Activated T-helper 1 cell treated with anti-CD3 and anti-CD28 coated beads, Interleukin-12 subunit alpha, Interleukin-12 subunit beta, Interleukin-2, Interleukin-4 antibody, amounts not matched to agents 30 ng/mL and 10 ng/mL and 1 ng/mL, durations not matched to agents 14 hours and 24 hours and 36 hours (primary cell): ENCODE data around the gene KCNG3. TPM values are rescaled to one million over a fixed set of nuclear protein-coding genes. Genes with fewer than 3 reads are reported as not detected.

ENCODE experiments used
- DNase-seq: peaks from one replicate; pipeline ENCODE4 v3.0.0; 2021; ENCODE audit warnings: low spot score
- H3K27ac Mint-ChIP-seq: one replicate; pipeline ENCODE4 v1.8.0; 2021; ENCODE audit warnings: mild to moderate bottlenecking, mixed read lengths
- H3K27me3 Mint-ChIP-seq: one replicate; pipeline ENCODE4 v1.8.0; 2022; ENCODE audit warnings: mild to moderate bottlenecking, moderate library complexity, mixed read lengths; ENCODE audit not compliant: insufficient read depth
- H3K36me3 Mint-ChIP-seq: one replicate; pipeline ENCODE4 v1.8.0; 2021; ENCODE audit warnings: low read depth, mixed read lengths
- H3K4me1 Mint-ChIP-seq: one replicate; pipeline ENCODE4 v1.8.0; 2021; ENCODE audit warnings: low read depth, mixed read lengths
- H3K4me3 Mint-ChIP-seq: one replicate; pipeline ENCODE4 v1.8.0; 2021; ENCODE audit warnings: mild to moderate bottlenecking, moderate library complexity, mixed read lengths
- H3K9me3 Mint-ChIP-seq: one replicate; pipeline ENCODE4 v1.8.0; 2021; ENCODE audit warnings: mixed read lengths
- intact Hi-C: fragments of 100-400 bp; cut with micrococcal nuclease; formaldehyde crosslinking; loops from one replicate; pipeline ENCODE4 v1.15.1; 2024
- total RNA-seq: library from RNA; stranded (reverse); gene quantifications from 2 replicates; pipeline ENCODE4 v1.2.3, GENCODE V29; 2022

The KCNG3 gene
- total RNA-seq, 1 donor from 2014 or later = 0.10 TPM

- DNase-seq = no peak
- Mint-ChIP-seq H3K27me3 (no peaks in the 10 kb centered on the region), H3K9me3 (no peaks in the 10 kb centered on the region), H3K4me1 (peaks cover 4% of the 10 kb centered on the region), H3K4me3 (no peak overlapping the region), H3K27ac (no peak overlapping the region), H3K36me3 (no peaks in the 10 kb centered on the region)
- intact Hi-C loops = no loop called here
These were observed 10.8 kb upstream of the KCNG3 start for GRCh38 chr2:42504364-42505230.

- DNase-seq = no peak
- Mint-ChIP-seq H3K27ac (no peak overlapping the region), H3K36me3 (no peaks in the 10 kb centered on the region), H3K9me3 (no peaks in the 10 kb centered on the region), H3K4me3 (no peak overlapping the region), H3K27me3 (no peaks in the 10 kb centered on the region), H3K4me1 (peaks cover 4% of the 10 kb centered on the region)
- intact Hi-C loops = no loop called here
These were observed 9.5 kb upstream of the KCNG3 start for GRCh38 chr2:42503291-42503690.

GRCh38 chr2:42498497-42498896 is 4.7 kb upstream of the KCNG3 start:
- no peak overlapping the region for H3K4me3 Mint-ChIP-seq
- no peaks in the 10 kb centered on the region for H3K9me3 Mint-ChIP-seq
- intact Hi-C loops = no loop called here
- H3K4me1 Mint-ChIP-seq = peaks cover 9% of the 10 kb centered on the region
- no peak for DNase-seq
- no peak overlapping the region for H3K27ac Mint-ChIP-seq
- no peaks in the 10 kb centered on the region for H3K36me3 Mint-ChIP-seq
- peaks cover 18% of the 10 kb centered on the region for H3K27me3 Mint-ChIP-seq

- intact Hi-C loops = loop anchor here (1.0 to 2.0 kb wide), 3 partner anchors 73 to 315 kb away; partner anchors contain the start of gene MTA3
- Mint-ChIP-seq H3K9me3 (no peaks in the 10 kb centered on the region), H3K27ac (no peak overlapping the region), H3K4me3 (no peak overlapping the region), H3K36me3 (peaks cover 2% of the 10 kb centered on the region), H3K27me3 (peaks cover 33% of the 10 kb centered on the region), H3K4me1 (peaks cover 9% of the 10 kb centered on the region)
- DNase-seq = no peak
These were observed 1.8 kb upstream of the KCNG3 start for GRCh38 chr2:42495611-42496010.

- Mint-ChIP-seq H3K9me3 (no peaks in the 10 kb centered on the region), H3K27me3 (peaks cover 35% of the 10 kb centered on the region), H3K27ac (no peak overlapping the region), H3K4me1 (peaks cover 9% of the 10 kb centered on the region), H3K4me3 (peak overlapping the region; percentile 89), H3K36me3 (peaks cover 2% of the 10 kb centered on the region)
- intact Hi-C loops = loop anchor here (1.0 to 2.0 kb wide), 3 partner anchors 74 to 315 kb away; partner anchors contain the start of gene MTA3
- no peak for DNase-seq
These were observed 1.4 kb upstream of the KCNG3 start for GRCh38 chr2:42495234-42495581.

- peak overlapping the region; percentile 82 for H3K27ac Mint-ChIP-seq
- H3K27me3 Mint-ChIP-seq = peaks cover 40% of the 10 kb centered on the region
- peaks cover 2% of the 10 kb centered on the region for H3K36me3 Mint-ChIP-seq
- intact Hi-C loops = loop anchor here (1.0 to 5.0 kb wide), 7 partner anchors 72 to 397 kb away; partner anchors contain the start of genes COX7A2L, HAAO and MTA3
- no peaks in the 10 kb centered on the region for H3K9me3 Mint-ChIP-seq
- peaks cover 9% of the 10 kb centered on the region for H3K4me1 Mint-ChIP-seq
- peak overlapping the region; percentile 89 for H3K4me3 Mint-ChIP-seq
- peak; percentile 57 for DNase-seq
These were observed 812 bp upstream of the KCNG3 start for GRCh38 chr2:42494355-42495233.

GRCh38 chr2:42492691-42493467 is 903 bp downstream of the KCNG3 start:
- intact Hi-C loops = loop anchor here (5.0 kb wide), 3 partner anchors 71 to 396 kb away; partner anchors contain the start of gene HAAO
- peak; percentile 24 for DNase-seq
- H3K9me3 Mint-ChIP-seq = no peaks in the 10 kb centered on the region
- peaks cover 9% of the 10 kb centered on the region for H3K4me1 Mint-ChIP-seq
- H3K27me3 Mint-ChIP-seq = peaks cover 47% of the 10 kb centered on the region
- H3K4me3 Mint-ChIP-seq = peak overlapping the region; percentile 66
- H3K27ac Mint-ChIP-seq = no peak overlapping the region
- H3K36me3 Mint-ChIP-seq = peaks cover 2% of the 10 kb centered on the region

- Mint-ChIP-seq H3K27ac (no peak overlapping the region), H3K4me1 (no peaks in the 10 kb centered on the region), H3K27me3 (peaks cover 30% of the 10 kb centered on the region), H3K36me3 (peaks cover 2% of the 10 kb centered on the region), H3K9me3 (no peaks in the 10 kb centered on the region), H3K4me3 (no peak overlapping the region)
- DNase-seq = no peak
- intact Hi-C loops = no loop called here
These were observed 5.5 kb downstream of the KCNG3 start for GRCh38 chr2:42488297-42488696.

GRCh38 chr2:42486145-42486906 is 7.5 kb downstream of the KCNG3 start:
- DNase-seq = no peak
- Mint-ChIP-seq H3K4me3 (no peak overlapping the region), H3K4me1 (no peaks in the 10 kb centered on the region), H3K27ac (no peak overlapping the region), H3K27me3 (peaks cover 20% of the 10 kb centered on the region), H3K9me3 (no peaks in the 10 kb centered on the region), H3K36me3 (no peaks in the 10 kb centered on the region)
- intact Hi-C loops = no loop called here

GRCh38 chr2:42480402-42480801 is 13.4 kb downstream of the KCNG3 start:
- Mint-ChIP-seq H3K9me3 (no peaks in the 10 kb centered on the region), H3K4me1 (no peaks in the 10 kb centered on the region), H3K27ac (no peak overlapping the region), H3K4me3 (no peak overlapping the region), H3K27me3 (no peaks in the 10 kb centered on the region), H3K36me3 (no peaks in the 10 kb centered on the region)
- intact Hi-C loops = no loop called here
- no peak for DNase-seq

- intact Hi-C loops = no loop called here
- H3K4me1 Mint-ChIP-seq = no peaks in the 10 kb centered on the region
- DNase-seq = no peak
- H3K36me3 Mint-ChIP-seq = no peaks in the 10 kb centered on the region
- no peaks in the 10 kb centered on the region for H3K27me3 Mint-ChIP-seq
- no peak overlapping the region for H3K27ac Mint-ChIP-seq
- H3K4me3 Mint-ChIP-seq = no peak overlapping the region
- H3K9me3 Mint-ChIP-seq = no peaks in the 10 kb centered on the region
These were observed 18.9 kb downstream of the KCNG3 start for GRCh38 chr2:42474765-42475454.
